OCI-M1 (cell line): Measurements from ENCODE around the gene RAB6B.

Experiments
- DNase-seq: peaks from one replicate; lab custom pipeline; 2025; lab: John Stamatoyannopoulos, UW

RAB6B gene

DNA sequence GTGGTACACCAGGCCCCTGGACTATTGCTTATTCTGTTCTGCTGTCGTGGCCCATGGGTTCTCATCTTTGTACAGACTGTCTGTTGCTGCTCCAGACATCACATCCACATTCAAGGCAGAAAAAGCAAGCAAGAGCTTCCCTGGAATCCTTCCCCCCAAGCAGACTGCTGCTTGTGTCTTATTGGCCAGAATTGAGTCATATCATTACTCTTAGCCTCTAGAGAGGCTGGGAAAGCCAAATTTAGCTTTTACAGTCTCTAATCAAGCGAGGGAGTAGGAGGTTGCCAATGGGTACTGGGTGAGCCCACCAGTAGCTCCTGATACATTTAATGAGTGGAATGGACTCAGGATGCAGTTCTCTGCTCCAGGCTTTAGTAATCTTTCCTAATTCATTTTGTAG, 39.4 kb downstream of the RAB6B start:
- no peak for DNase-seq

- no peak for DNase-seq
Measured at GRCh38 chr3:133855772-133856171, 39.9 kb downstream of the RAB6B start.

- DNase-seq, result no peak
Measured at GRCh38 chr3:133855002-133855370, 40.7 kb downstream of the RAB6B start.

DNA sequence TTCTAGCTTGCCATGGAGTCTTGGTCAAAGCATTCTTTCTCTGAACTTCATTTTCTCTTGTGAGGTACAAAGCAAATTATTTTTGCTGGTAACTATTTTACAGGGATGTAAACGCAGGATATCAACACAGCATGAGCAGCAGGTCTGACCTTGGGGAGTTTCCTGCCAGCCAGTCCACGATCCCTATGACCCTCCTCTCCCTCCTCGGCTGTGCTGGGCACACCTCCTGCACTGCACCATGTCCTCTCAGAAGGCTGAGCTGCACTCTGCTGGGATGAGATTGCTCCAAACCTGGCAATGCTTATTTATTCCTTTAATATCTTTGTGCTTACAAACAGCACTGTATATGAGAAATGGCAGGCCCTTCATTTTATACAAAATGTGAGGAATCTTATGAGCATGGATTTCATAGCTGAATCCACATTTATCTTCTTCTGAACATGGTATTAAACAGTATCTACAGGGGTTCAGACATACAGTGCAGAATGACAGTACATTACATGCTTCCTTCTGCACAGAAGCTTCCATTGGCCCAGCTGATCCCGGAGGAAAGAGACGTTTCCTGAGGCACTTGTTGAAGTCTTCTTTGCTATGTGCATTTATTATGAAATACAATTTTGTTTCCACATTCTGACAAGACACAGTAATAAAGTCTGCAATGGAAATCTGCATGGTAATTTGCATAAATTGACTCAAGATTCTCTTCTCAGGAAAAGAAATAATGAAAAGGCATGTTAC, 41.2 kb downstream of the RAB6B start:
- no peak for DNase-seq

- DNase-seq, result no peak
Measured at GRCh38 chr3:133853925-133854227, 41.8 kb downstream of the RAB6B start.

GRCh38 chr3:133853063-133853924, 42.4 kb downstream of the RAB6B start:
- no peak for DNase-seq

GRCh38 chr3:133851931-133852330, 43.8 kb downstream of the RAB6B start:
- peak; percentile 23 for DNase-seq

GRCh38 chr3:133851266-133851906, 44.3 kb downstream of the RAB6B start:
- DNase-seq, result peak; percentile 97

DNA sequence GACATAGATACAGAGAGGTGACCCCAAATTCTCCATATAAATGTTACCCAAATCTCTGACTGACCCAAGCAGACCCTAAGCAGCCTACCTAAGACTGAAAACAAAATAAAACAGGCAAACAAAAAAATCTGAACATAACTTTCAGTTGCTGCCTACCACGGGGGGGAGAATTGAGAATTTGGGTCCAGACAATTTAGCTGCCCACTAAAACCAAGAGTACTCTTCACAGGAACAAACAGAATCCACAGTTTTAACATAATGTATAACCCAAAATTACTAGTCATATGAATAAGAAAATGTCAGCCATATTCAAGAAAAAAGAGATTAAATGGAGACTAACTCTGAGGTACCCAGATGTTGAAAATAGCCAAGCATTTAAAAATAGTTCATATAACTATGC, 45.6 kb downstream of the RAB6B start:
- no peak for DNase-seq

GRCh38 chr3:133849346-133849745, 46.3 kb downstream of the RAB6B start:
- DNase-seq, result no peak

DNA sequence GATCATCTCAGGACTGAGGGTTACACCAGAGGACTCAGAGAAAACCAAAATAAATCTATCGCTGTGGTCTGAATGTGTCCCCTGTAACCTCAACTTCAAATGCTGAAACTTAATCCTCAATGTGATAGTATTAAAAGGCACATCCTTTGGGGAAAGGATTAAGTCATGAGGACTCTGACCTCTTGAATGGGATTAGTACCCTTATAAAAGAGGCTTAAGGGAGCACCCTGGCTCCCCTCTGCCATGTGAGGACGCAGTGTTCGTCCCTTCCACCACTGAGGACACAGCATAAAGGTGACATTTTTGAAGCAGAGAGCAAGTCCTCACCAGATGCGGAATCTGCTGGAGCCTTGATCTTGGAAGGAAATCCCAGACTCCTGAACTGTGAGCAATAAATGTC, 50.6 kb downstream of the RAB6B start:
- no peak for DNase-seq

GRCh38 chr3:133843634-133844033, 52.0 kb downstream of the RAB6B start:
- DNase-seq, result no peak

DNA sequence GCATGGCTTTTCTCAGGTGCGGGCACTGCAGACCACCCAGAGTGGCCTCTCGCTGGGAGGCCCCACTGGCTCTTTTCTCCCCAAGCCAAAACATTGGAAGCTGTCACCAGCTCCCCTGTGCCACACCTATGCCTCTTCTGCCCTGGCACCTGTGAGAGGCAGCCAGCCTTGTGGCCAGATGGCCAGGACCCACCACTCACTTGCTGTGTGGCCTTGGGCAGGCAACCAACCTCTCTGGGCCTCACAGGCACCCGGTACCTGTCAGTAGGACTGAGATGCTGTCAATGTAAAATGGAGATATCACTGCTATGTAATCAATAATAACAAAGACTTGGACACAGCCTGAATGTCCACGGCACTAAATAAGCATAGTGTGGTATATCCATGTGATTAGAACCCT, 53.5 kb downstream of the RAB6B start:
- DNase-seq, result no peak

GRCh38 chr3:133841196-133841595, 54.5 kb downstream of the RAB6B start:
- DNase-seq, result no peak

GRCh38 chr3:133840767-133841166, 54.9 kb downstream of the RAB6B start:
- no peak for DNase-seq

GRCh38 chr3:133840055-133840737, 55.5 kb downstream of the RAB6B start:
- DNase-seq, result no peak

GRCh38 chr3:133838916-133839800, 56.5 kb downstream of the RAB6B start:
- no peak for DNase-seq

DNA sequence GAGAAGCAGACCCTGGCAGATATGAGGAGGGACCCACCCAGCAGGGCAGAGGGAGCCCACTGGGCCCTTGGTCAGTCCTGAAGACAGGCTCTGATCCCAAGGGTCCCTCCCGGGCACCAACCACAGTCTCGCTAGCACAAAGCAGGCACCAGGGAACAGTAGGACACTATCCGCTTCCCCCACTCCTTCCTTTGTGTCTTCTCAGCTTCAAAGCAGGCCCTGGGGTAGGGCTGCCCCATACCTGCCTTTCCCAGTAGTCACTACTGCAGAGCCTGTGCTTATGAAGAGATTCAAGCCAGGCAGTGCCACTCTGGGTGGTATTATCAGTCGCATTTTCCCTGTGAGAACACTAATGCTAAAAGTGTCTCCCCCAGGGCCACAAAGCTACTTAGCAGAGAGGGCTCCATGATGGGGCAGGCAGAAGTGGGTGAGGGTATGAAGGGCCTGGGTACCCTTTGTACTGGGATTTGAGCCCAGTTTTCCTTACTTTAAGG, 57.3 kb downstream of the RAB6B start:
- no peak for DNase-seq

DNA sequence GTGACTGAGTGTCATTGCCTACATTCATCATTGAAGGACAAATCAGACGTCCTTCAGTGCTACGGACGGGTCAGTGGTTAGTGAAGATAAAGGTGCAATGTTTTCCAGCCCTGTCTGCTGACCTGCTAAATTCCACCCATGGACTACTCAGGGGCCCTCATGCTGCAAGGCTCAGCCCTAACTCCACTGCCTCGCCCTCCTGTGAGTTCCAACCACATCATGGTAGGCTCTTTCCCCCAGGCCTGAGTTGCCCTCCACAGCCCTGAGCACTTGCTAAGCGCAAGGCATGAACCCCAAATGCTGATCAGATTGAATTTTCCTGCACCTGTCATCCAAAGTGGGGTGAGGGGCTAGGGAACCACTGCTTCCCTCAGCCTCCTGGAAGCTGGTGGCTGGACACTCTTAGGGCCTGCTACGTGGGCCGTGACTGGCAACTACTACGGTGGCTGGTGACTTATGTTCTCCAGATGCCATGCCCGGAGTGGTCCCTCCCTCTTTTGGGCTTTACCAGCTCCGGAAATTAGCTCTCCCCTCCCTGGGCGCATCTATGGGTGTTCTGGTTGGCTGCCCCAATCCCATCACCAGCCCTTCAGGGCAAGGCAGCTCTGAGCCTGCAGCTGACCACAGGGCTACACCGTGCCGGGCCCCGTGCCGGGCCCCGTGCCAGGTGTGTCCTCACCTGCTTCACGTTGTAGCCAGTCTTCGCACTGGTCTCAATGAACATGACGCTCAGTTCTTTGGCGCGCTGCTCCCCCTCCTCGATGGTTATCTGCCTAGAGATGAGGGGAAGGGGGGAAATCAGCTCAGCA, 58.0 kb downstream of the RAB6B start:
- no peak for DNase-seq

GRCh38 chr3:133836497-133837158, 59.1 kb downstream of the RAB6B start:
- DNase-seq, result no peak
